Measurements from ENCODE around the gene CR1. TPM values are rescaled to one million over a fixed set of nuclear protein-coding genes. Genes with fewer than 3 reads are reported as not detected.

CR1 gene
- polyA plus RNA-seq, 3 donors: 0.44 to 5.0 (median 3.6) TPM

Other genes with a start within 250 kb of the CR1 start
- gene CD55, start 174.5 kb upstream of the CR1 start, polyA plus RNA-seq: 10 to 100 TPM; 13.0 to 96.0 (median 27.9) TPM
- gene CR2, start 41.8 kb upstream of the CR1 start, polyA plus RNA-seq: under 1 TPM in 2 of 3 donors, not detected in 1; 0.20 to 0.22 TPM
- gene CR1L, start 149.0 kb downstream of the CR1 start, polyA plus RNA-seq: not detected

All from adipose tissue (tissue), 3 donors.